GM12864 (cell line): ENCODE data around the gene BCAS3.

ENCODE experiments used
- DNase-seq: peaks from one replicate; pipeline ENCODE4 v3.0.0-alpha.2; 2011; ENCODE audit warnings: low read depth
- H3K4me3 ChIP-seq: 2 replicates; pipeline ENCODE4 v1.5.1; 2011; ENCODE audit warnings: mild to moderate bottlenecking, low read depth, low read length, control low read depth
- CTCF ChIP-seq: IDR thresholded peaks from 2 replicates; pipeline ENCODE4 v1.5.1; 2011; ENCODE audit warnings: low read depth, mild to moderate bottlenecking, moderate library complexity, low read length, control low read depth, inconsistent platforms; ENCODE audit errors: missing control alignments

The BCAS3 gene

GRCh38 chr17:60677308-60678117 lies at the start of gene BCAS3:
Gene BCAS3, plus strand, starts transcription at chr17:60677851.
- peak; percentile 97 for DNase-seq
- H3K4me3 ChIP-seq, result peak within 1 kb of the TSS; percentile 56
- TF ChIP-seq CTCF, result no peak

GRCh38 chr17:60628252-60628889 lies 49.3 kb upstream of the BCAS3 start:
- no peak for TF ChIP-seq CTCF
- no peak overlapping the region for H3K4me3 ChIP-seq
- DNase-seq, result no peak

GRCh38 chr17:60629120-60629519 lies 48.5 kb upstream of the BCAS3 start:
- TF ChIP-seq CTCF, result no peak
- H3K4me3 ChIP-seq, result no peak overlapping the region
- no peak for DNase-seq

- no peak for DNase-seq
- no peak overlapping the region for H3K4me3 ChIP-seq
- TF ChIP-seq CTCF, result no peak
These were observed 47.3 kb upstream of the BCAS3 start for GRCh38 chr17:60630352-60630751.

- no peak overlapping the region for H3K4me3 ChIP-seq
- no peak for DNase-seq
- TF ChIP-seq CTCF, result no peak
These were observed 46.5 kb upstream of the BCAS3 start for GRCh38 chr17:60631119-60631518.

GRCh38 chr17:60637683-60638082 lies 40.0 kb upstream of the BCAS3 start:
- DNase-seq, result no peak
- no peak for TF ChIP-seq CTCF
- no peak overlapping the region for H3K4me3 ChIP-seq

GRCh38 chr17:60639019-60639330 lies 38.7 kb upstream of the BCAS3 start:
- no peak for TF ChIP-seq CTCF
- H3K4me3 ChIP-seq, result no peak overlapping the region
- no peak for DNase-seq
